GM19397 (cell line): ENCODE results near the gene OR10G8.

ENCODE experiments used
- ATAC-seq: cut with Tn5 transposase; IDR thresholded peaks from one replicate; pipeline ENCODE4 v1.9.1; 2021; ENCODE audit warnings: mild to moderate bottlenecking, moderate library complexity; ENCODE audit not compliant: unreplicated experiment

Gene OR10G8

GRCh38 chr11:124075841-124076651 lies 49.4 kb downstream of the OR10G8 start:
- ATAC-seq = no peak

GRCh38 chr11:124077266-124077665 lies 50.7 kb downstream of the OR10G8 start:
- ATAC-seq = no peak

GRCh38 chr11:124078591-124078990 lies 52.0 kb downstream of the OR10G8 start:
- no peak for ATAC-seq

- ATAC-seq = no peak
Measured at GRCh38 chr11:124079631-124080326, 53.2 kb downstream of the OR10G8 start.
